Trophoblast cell (in vitro differentiated cells and primary cell): ENCODE measurements around the gene PEA15.

Experiments used
- DNase-seq, 2 donors: peaks; one replicate each; pipeline ENCODE4 v3.0.0-alpha.2; 2016
- H2AFZ ChIP-seq: 2 replicates; pipeline ENCODE4 v1.6.1; 2013; ENCODE audit warnings: low read length, moderate library complexity, mild to moderate bottlenecking; ENCODE audit not compliant: insufficient read depth, poor library complexity
- H2AK5ac ChIP-seq: 2 replicates; pipeline ENCODE4 v1.6.1; 2013; ENCODE audit warnings: mild to moderate bottlenecking, low read length
- H2BK120ac ChIP-seq: 2 replicates; pipeline ENCODE4 v1.6.1; 2013; ENCODE audit warnings: low read length, mild to moderate bottlenecking, moderate library complexity; ENCODE audit not compliant: insufficient read depth, poor library complexity
- H2BK12ac ChIP-seq: 2 replicates; pipeline ENCODE4 v1.6.1; 2013; ENCODE audit warnings: mild to moderate bottlenecking, low read length, moderate library complexity
- H2BK5ac ChIP-seq: 2 replicates; pipeline ENCODE4 v1.6.1; 2013; ENCODE audit warnings: low read length, low read depth, moderate library complexity, mild to moderate bottlenecking; ENCODE audit not compliant: poor library complexity
- H3K14ac ChIP-seq: 2 replicates; pipeline ENCODE4 v1.6.1; 2013; ENCODE audit warnings: mild to moderate bottlenecking, low read length
- H3K18ac ChIP-seq: 2 replicates; pipeline ENCODE4 v1.6.1; 2013; ENCODE audit warnings: mild to moderate bottlenecking, low read length
- H3K23ac ChIP-seq: 2 replicates; pipeline ENCODE4 v1.6.1; 2013; ENCODE audit warnings: low read length
- H3K27ac ChIP-seq: 2 replicates; pipeline ENCODE4 v1.5.1; 2013; ENCODE audit warnings: low read depth, mild to moderate bottlenecking, inconsistent platforms, low read length, moderate library complexity
- H3K27me3 ChIP-seq: 2 replicates; pipeline ENCODE4 v1.6.1; 2013; ENCODE audit warnings: inconsistent platforms, mild to moderate bottlenecking, low read length, moderate library complexity; ENCODE audit not compliant: insufficient read depth
- H3K36me3 ChIP-seq, 2 experiments: 1 replicate in 1 of 2; 2 replicates in 1 of 2; pipeline ENCODE4 v1.6.1; 2013; ENCODE audit warnings: low read length in 2 of 2, mild to moderate bottlenecking in 2 of 2, moderate library complexity in 1 of 2; ENCODE audit not compliant: insufficient read depth in 2 of 2, control insufficient read depth in 1 of 2
- H3K4ac ChIP-seq: 2 replicates; pipeline ENCODE4 v1.6.1; 2013; ENCODE audit warnings: low read depth, mild to moderate bottlenecking, low read length, moderate library complexity
- H3K4me1 ChIP-seq, 2 experiments: 1 replicate in 1 of 2; 2 replicates in 1 of 2; pipeline ENCODE4 v1.6.1; 2013; ENCODE audit warnings: low read length in 2 of 2, mild to moderate bottlenecking in 2 of 2, moderate library complexity in 1 of 2; ENCODE audit not compliant: insufficient read depth in 2 of 2, control insufficient read depth in 1 of 2
- H3K4me2 ChIP-seq: 2 replicates; pipeline ENCODE4 v1.6.1; 2013; ENCODE audit warnings: inconsistent platforms, mild to moderate bottlenecking, low read length, moderate library complexity
- H3K4me3 ChIP-seq: 2 replicates; pipeline ENCODE4 v1.5.1; 2013; ENCODE audit warnings: mild to moderate bottlenecking, low read depth, low read length, inconsistent platforms
- H3K79me1 ChIP-seq: one replicate; pipeline ENCODE4 v1.6.1; 2013; ENCODE audit warnings: low read length
- H3K79me2 ChIP-seq: 2 replicates; pipeline ENCODE4 v1.6.1; 2013; ENCODE audit warnings: low read length, mild to moderate bottlenecking; ENCODE audit not compliant: control insufficient read depth, insufficient read depth, poor library complexity
- H3K9ac ChIP-seq: 2 replicates; pipeline ENCODE4 v1.6.1; 2013; ENCODE audit warnings: mild to moderate bottlenecking, low read length
- H3K9me3 ChIP-seq: 2 replicates; pipeline ENCODE4 v1.6.1; 2013; ENCODE audit warnings: low read depth, mild to moderate bottlenecking, control low read depth, inconsistent platforms, low read length; ENCODE audit not compliant: insufficient read depth
- H4K12ac ChIP-seq: 2 replicates; pipeline ENCODE4 v1.6.1; 2013; ENCODE audit warnings: low read depth, mild to moderate bottlenecking, low read length, moderate library complexity
- H4K8ac ChIP-seq: 2 replicates; pipeline ENCODE4 v1.6.1; 2013; ENCODE audit warnings: low read depth, mild to moderate bottlenecking, low read length, moderate library complexity
- H4K91ac ChIP-seq: one replicate; pipeline ENCODE4 v1.6.1; 2013; ENCODE audit warnings: low read depth, mild to moderate bottlenecking, low read length, moderate library complexity
- WGBS: extraction: QIAGEN DNeasy Blood & Tissue Kit; methylation state at CpG from one replicate; pipeline ENCODE4 v1.1.7; 2013; ENCODE audit warnings: missing lambda C conversion rate; ENCODE audit not compliant: insufficient read length, insufficient coverage; ENCODE audit errors: extremely low coverage; 5-methylcytosine and 5-hydroxymethylcytosine counted together

Gene PEA15

GRCh38 chr1:160206036-160206389 is 829 bp downstream of the PEA15 start:
- H3K4me3 ChIP-seq, result peak overlapping the region; percentile 87
- peaks cover 20 to 36% of the 10 kb centered on the region in 2 experiments for H3K4me1 ChIP-seq
- H2BK120ac ChIP-seq, result peak overlapping the region; percentile 7
- H4K8ac ChIP-seq, result no peak overlapping the region
- DNase-seq, result peak; percentile 68 to 71
- peaks cover 13% of the 10 kb centered on the region for H3K79me2 ChIP-seq
- H2AK5ac ChIP-seq, result peak overlapping the region; percentile 0
- H4K91ac ChIP-seq, result peak overlapping the region; percentile 83
- peak overlapping the region; percentile 99 for H3K18ac ChIP-seq
- peaks cover 33 to 38% of the 10 kb centered on the region in 2 experiments for H3K36me3 ChIP-seq
- peak overlapping the region; percentile 91 for H3K27ac ChIP-seq
- H3K9ac ChIP-seq, result peak overlapping the region; percentile 92
- peak overlapping the region; percentile 76 for H3K4me2 ChIP-seq
- peaks cover 22% of the 10 kb centered on the region for H3K79me1 ChIP-seq
- peak overlapping the region; percentile 49 for H4K12ac ChIP-seq
- H3K4ac ChIP-seq, result peak overlapping the region; percentile 11
- WGBS, result no CpG with 5 or more reads among the region's 9 CpGs
- H3K27me3 ChIP-seq, result no peaks in the 10 kb centered on the region
- no peak overlapping the region for H3K23ac ChIP-seq
- H3K14ac ChIP-seq, result peak overlapping the region; percentile 99
- no peak overlapping the region for H2AFZ ChIP-seq
- H3K9me3 ChIP-seq, result no peaks in the 10 kb centered on the region
- H2BK5ac ChIP-seq, result peak overlapping the region; percentile 92
- no peak overlapping the region for H2BK12ac ChIP-seq

- H3K18ac ChIP-seq, result peak overlapping the region; percentile 38
- H3K23ac ChIP-seq, result no peak overlapping the region
- H4K91ac ChIP-seq, result peak overlapping the region; percentile 15
- no peak overlapping the region for H2AK5ac ChIP-seq
- no peaks in the 10 kb centered on the region for H3K9me3 ChIP-seq
- peaks cover 39 to 43% of the 10 kb centered on the region in 2 experiments for H3K36me3 ChIP-seq
- WGBS, result no CpG with 5 or more reads among the region's 9 CpGs
- H3K4me3 ChIP-seq, result no peak overlapping the region
- H3K79me2 ChIP-seq, result peaks cover 13% of the 10 kb centered on the region
- H2BK5ac ChIP-seq, result peak overlapping the region; percentile 92
- H4K12ac ChIP-seq, result no peak overlapping the region
- peak overlapping the region; percentile 68 for H3K4ac ChIP-seq
- H3K9ac ChIP-seq, result no peak overlapping the region
- H4K8ac ChIP-seq, result no peak overlapping the region
- H2BK120ac ChIP-seq, result no peak overlapping the region
- H2BK12ac ChIP-seq, result peak overlapping the region; percentile 13
- H3K27ac ChIP-seq, result peak overlapping the region; percentile 91
- no peak overlapping the region for H2AFZ ChIP-seq
- peaks cover 22% of the 10 kb centered on the region for H3K79me1 ChIP-seq
- peaks cover 20 to 36% of the 10 kb centered on the region in 2 experiments for H3K4me1 ChIP-seq
- no peak overlapping the region for H3K14ac ChIP-seq
- DNase-seq, result peak; percentile 70 to 77
- no peaks in the 10 kb centered on the region for H3K27me3 ChIP-seq
- peak overlapping the region; percentile 76 for H3K4me2 ChIP-seq
These were observed 1.4 kb downstream of the PEA15 start for GRCh38 chr1:160206421-160207117.

GRCh38 chr1:160207118-160207650 is 2.0 kb downstream of the PEA15 start:
- no CpG with 5 or more reads among the region's 4 CpGs for WGBS

GRCh38 chr1:160207771-160208556 is 2.8 kb downstream of the PEA15 start:
- peak overlapping the region; percentile 21 for H3K4ac ChIP-seq
- H3K79me2 ChIP-seq, result peaks cover 13% of the 10 kb centered on the region
- peaks cover 20 to 36% of the 10 kb centered on the region in 2 experiments for H3K4me1 ChIP-seq
- peaks cover 22% of the 10 kb centered on the region for H3K79me1 ChIP-seq
- no CpG with 5 or more reads among the region's 9 CpGs for WGBS
- no peak overlapping the region for H3K23ac ChIP-seq
- no peak overlapping the region for H3K9ac ChIP-seq
- H3K18ac ChIP-seq, result no peak overlapping the region
- no peak overlapping the region for H2AFZ ChIP-seq
- no peak overlapping the region for H2BK120ac ChIP-seq
- no peak overlapping the region for H3K14ac ChIP-seq
- no peak for DNase-seq
- no peaks in the 10 kb centered on the region for H3K27me3 ChIP-seq
- H4K91ac ChIP-seq, result no peak overlapping the region
- H3K4me3 ChIP-seq, result no peak overlapping the region
- H3K9me3 ChIP-seq, result no peaks in the 10 kb centered on the region
- no peak overlapping the region for H2AK5ac ChIP-seq
- H3K36me3 ChIP-seq, result peaks cover 45 to 55% of the 10 kb centered on the region in 2 experiments
- no peak overlapping the region for H3K4me2 ChIP-seq
- no peak overlapping the region for H2BK12ac ChIP-seq
- no peak overlapping the region for H2BK5ac ChIP-seq
- H3K27ac ChIP-seq, result no peak overlapping the region
- H4K12ac ChIP-seq, result no peak overlapping the region
- no peak overlapping the region for H4K8ac ChIP-seq

More at GRCh38 chr1:160207118-160207650, 2.0 kb downstream of the PEA15 start:
- peak overlapping the region; percentile 68 for H3K4ac ChIP-seq
- H3K4me1 ChIP-seq, result peaks cover 20 to 36% of the 10 kb centered on the region in 2 experiments
- no peaks in the 10 kb centered on the region for H3K27me3 ChIP-seq
- no peak overlapping the region for H4K91ac ChIP-seq
- H2BK5ac ChIP-seq, result peak overlapping the region; percentile 18
- H3K4me3 ChIP-seq, result no peak overlapping the region
- H3K4me2 ChIP-seq, result peak overlapping the region; percentile 76
- H3K9me3 ChIP-seq, result no peaks in the 10 kb centered on the region
- peak overlapping the region; percentile 16 for H2BK12ac ChIP-seq
- H3K18ac ChIP-seq, result peak overlapping the region; percentile 69
- H3K9ac ChIP-seq, result no peak overlapping the region
- peak overlapping the region; percentile 71 for H3K27ac ChIP-seq
- H3K79me1 ChIP-seq, result peaks cover 22% of the 10 kb centered on the region
- no peak for DNase-seq
- no peak overlapping the region for H2BK120ac ChIP-seq
- no peak overlapping the region for H2AK5ac ChIP-seq
- H3K23ac ChIP-seq, result no peak overlapping the region
- no peak overlapping the region for H3K14ac ChIP-seq
- H3K36me3 ChIP-seq, result peaks cover 40 to 47% of the 10 kb centered on the region in 2 experiments
- H2AFZ ChIP-seq, result no peak overlapping the region
- H4K12ac ChIP-seq, result no peak overlapping the region
- H3K79me2 ChIP-seq, result peaks cover 13% of the 10 kb centered on the region
- H4K8ac ChIP-seq, result no peak overlapping the region
